Activated naive CD4-positive, alpha-beta T cell treated with anti-CD3 and anti-CD28 coated beads for 36 hours (primary cell): ENCODE measurements around the gene VPS35L. TPM values are rescaled to one million over a fixed set of nuclear protein-coding genes. Genes with fewer than 3 reads are reported as not detected.

Source experiments
- CTCF ChIA-PET: fragments of 350-600 bp; sonication (Branson Sonifier 250); formaldehyde crosslinking; loops from one replicate; lab custom pipeline; 2021; ENCODE audit warnings: antibody characterized with exemption; lab: Charles Lee
- DNase-seq: peaks from one replicate; pipeline ENCODE4 v3.0.0-alpha.2; 2020
- H3K27ac Mint-ChIP-seq: one replicate; pipeline ENCODE4 v1.8.0; 2021; ENCODE audit warnings: mild to moderate bottlenecking, mixed read lengths
- H3K27me3 Mint-ChIP-seq: one replicate; pipeline ENCODE4 v1.8.0; 2021; ENCODE audit warnings: low read depth, mixed read lengths
- H3K36me3 Mint-ChIP-seq: one replicate; pipeline ENCODE4 v1.8.0; 2021; ENCODE audit warnings: low read depth, mixed read lengths
- H3K4me1 Mint-ChIP-seq: one replicate; pipeline ENCODE4 v1.8.0; 2021; ENCODE audit warnings: low read depth, mixed read lengths
- H3K4me3 Mint-ChIP-seq: one replicate; pipeline ENCODE4 v1.8.0; 2021; ENCODE audit warnings: mild to moderate bottlenecking, moderate library complexity, mixed read lengths
- H3K9me3 Mint-ChIP-seq: one replicate; pipeline ENCODE4 v1.8.0; 2021; ENCODE audit warnings: mixed read lengths
- intact Hi-C: fragments of 100-400 bp; cut with micrococcal nuclease; formaldehyde crosslinking; loops from one replicate; pipeline ENCODE4 v1.15.1; 2023
- total RNA-seq, 2 experiments: library from RNA; stranded (reverse); gene quantifications; one replicate each; pipeline ENCODE4 v1.2.3, GENCODE V29; 2021

VPS35L gene, protein sequence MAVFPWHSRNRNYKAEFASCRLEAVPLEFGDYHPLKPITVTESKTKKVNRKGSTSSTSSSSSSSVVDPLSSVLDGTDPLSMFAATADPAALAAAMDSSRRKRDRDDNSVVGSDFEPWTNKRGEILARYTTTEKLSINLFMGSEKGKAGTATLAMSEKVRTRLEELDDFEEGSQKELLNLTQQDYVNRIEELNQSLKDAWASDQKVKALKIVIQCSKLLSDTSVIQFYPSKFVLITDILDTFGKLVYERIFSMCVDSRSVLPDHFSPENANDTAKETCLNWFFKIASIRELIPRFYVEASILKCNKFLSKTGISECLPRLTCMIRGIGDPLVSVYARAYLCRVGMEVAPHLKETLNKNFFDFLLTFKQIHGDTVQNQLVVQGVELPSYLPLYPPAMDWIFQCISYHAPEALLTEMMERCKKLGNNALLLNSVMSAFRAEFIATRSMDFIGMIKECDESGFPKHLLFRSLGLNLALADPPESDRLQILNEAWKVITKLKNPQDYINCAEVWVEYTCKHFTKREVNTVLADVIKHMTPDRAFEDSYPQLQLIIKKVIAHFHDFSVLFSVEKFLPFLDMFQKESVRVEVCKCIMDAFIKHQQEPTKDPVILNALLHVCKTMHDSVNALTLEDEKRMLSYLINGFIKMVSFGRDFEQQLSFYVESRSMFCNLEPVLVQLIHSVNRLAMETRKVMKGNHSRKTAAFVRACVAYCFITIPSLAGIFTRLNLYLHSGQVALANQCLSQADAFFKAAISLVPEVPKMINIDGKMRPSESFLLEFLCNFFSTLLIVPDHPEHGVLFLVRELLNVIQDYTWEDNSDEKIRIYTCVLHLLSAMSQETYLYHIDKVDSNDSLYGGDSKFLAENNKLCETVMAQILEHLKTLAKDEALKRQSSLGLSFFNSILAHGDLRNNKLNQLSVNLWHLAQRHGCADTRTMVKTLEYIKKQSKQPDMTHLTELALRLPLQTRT
- 10 to 100 TPM; 30.3 to 32.4 TPM for total RNA-seq

DNA sequence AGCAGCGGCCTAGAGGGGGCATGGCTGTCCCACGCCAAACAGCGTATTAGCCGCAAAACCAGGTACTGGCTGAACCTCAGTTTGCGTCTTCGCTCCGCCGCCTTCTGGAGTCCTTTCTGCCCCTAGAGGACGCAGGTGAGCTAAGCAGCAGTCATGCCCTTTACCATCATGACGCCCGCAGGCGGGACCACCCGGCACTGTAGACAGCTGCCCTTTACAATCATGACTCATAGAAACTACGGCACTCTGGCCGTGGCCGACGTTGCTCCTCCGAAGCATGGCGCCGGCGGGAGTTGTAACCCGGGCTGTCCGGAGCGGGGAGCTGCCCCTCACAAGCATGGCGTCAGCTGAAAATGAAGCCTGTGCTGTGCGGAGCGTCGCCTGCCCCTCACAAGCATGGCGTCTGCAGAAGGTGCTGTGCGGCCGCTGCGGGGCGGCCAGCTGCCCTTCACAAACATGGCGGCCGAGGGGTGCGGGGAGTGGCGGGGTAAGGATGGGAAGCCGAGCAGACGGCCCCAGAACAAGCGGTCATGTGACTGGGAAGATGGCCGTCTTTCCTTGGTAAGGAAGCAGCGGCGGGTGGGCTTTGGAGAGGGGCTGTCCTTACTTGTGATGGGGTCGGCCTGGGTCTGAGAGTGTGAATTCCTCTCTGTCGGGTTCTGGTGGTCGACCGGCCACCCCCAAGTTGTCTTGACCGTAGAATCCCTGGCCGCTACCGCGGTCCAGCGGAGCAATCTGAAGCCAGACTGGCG lies at the start of gene VPS35L:
TSS of gene VPS35L (plus strand) at position 518 of the 752 bp plus-strand sequence. CDS start at position 545, 27 bp downstream.
- H3K4me3 Mint-ChIP-seq: peak within 1 kb of the TSS; percentile 91
- DNase-seq: peak; percentile 93
- CTCF ChIA-PET: interaction anchor here (0.6 to 5.1 kb wide), 14 partner anchors 9 to 519 kb away, joined by 3 to 28 read pairs (median 3); no protein-coding TSS in a partner anchor
- intact Hi-C loops: loop anchor here (1.0 to 10.0 kb wide), 4 partner anchors 32 to 829 kb away; partner anchors contain the start of genes CCP110, COQ7, IQCK and KNOP1
- H3K4me1 Mint-ChIP-seq: peaks cover 17% of the 10 kb centered on the region
- H3K9me3 Mint-ChIP-seq: no peaks in the 10 kb centered on the region
- H3K27ac Mint-ChIP-seq: peak within 1 kb of the TSS; percentile 89
- H3K36me3 Mint-ChIP-seq: peaks cover 2% of the 10 kb centered on the region
- H3K27me3 Mint-ChIP-seq: no peaks in the 10 kb centered on the region

DNA sequence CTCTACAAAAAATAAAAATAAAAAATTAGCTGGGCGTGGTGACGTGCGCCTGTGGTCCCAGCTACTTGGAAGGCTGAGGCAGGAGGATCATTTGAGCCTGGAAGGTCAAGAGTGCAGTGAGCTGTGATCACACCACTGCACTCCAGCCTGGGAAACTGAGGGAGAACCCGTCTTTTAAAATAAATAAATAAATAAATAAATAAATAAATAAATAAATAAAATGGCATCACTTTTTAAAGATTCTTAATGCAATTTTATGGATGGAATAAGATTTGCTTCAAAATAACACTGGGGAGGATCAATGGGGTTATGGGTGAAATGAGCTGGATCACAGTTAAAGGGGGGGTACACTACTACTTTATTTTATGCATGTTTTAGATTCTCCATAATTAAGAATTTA lies 48.5 kb upstream of the VPS35L start:
- intact Hi-C loops: no loop called here

DNA sequence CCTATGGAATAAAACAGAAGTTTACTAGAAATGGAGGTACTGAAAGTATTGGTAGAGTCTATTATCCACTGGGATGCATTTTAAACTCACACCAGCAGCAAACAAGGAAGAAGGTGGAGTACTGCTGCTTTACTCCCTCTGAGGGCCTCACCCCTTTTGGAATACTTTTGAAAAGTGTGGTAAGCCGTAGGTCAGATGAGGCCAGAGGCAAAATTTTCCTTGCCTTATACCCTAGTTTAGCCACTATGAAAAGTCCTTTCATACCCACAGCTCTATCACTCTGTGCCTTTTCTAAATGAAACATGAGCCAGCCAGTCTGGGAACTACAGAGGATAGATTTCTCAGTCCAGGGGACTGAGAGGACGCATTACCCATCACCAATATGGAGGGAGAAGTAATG lies 47.6 kb upstream of the VPS35L start:
- CTCF ChIA-PET: no interaction called here
- Mint-ChIP-seq H3K4me1 (no peaks in the 10 kb centered on the region), H3K36me3 (peaks cover 17% of the 10 kb centered on the region), H3K9me3 (no peaks in the 10 kb centered on the region), H3K27me3 (no peaks in the 10 kb centered on the region), H3K4me3 (no peak overlapping the region), H3K27ac (no peak overlapping the region)
- intact Hi-C loops: no loop called here
- DNase-seq: no peak

More for the DNA sequence above, 48.5 kb upstream of the VPS35L start:
- H3K9me3 Mint-ChIP-seq: no peaks in the 10 kb centered on the region
- H3K4me3 Mint-ChIP-seq: no peak overlapping the region
- no peaks in the 10 kb centered on the region for H3K27me3 Mint-ChIP-seq
- peaks cover 16% of the 10 kb centered on the region for H3K36me3 Mint-ChIP-seq
- H3K27ac Mint-ChIP-seq: no peak overlapping the region
- CTCF ChIA-PET: no interaction called here
- H3K4me1 Mint-ChIP-seq: no peaks in the 10 kb centered on the region
- DNase-seq: no peak

DNA sequence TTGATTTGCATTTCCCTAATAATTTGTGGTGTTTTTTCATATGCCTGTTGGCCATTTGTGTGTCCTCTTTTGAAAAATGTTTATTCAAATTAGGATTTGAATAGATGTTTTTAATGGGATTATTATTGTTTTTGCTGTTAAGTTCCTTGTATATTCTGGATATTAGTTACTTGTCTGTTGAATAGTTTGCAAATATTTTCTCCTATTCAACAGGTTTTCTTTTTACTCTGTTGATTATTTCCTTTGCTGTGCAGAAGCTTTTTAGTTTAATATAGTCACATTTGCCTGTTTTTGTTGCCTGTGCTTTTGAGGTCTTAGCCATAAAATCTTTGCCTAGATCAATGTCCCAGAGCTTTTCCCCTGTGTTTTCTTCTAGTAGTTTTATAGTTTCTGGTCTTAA lies 43.2 kb upstream of the VPS35L start:
- peaks cover 20% of the 10 kb centered on the region for H3K36me3 Mint-ChIP-seq
- no peak overlapping the region for H3K27ac Mint-ChIP-seq
- CTCF ChIA-PET: no interaction called here
- no peak for DNase-seq
- no peaks in the 10 kb centered on the region for H3K9me3 Mint-ChIP-seq
- H3K4me3 Mint-ChIP-seq: no peak overlapping the region
- H3K4me1 Mint-ChIP-seq: peaks cover 11% of the 10 kb centered on the region
- H3K27me3 Mint-ChIP-seq: no peaks in the 10 kb centered on the region
- intact Hi-C loops: no loop called here

DNA sequence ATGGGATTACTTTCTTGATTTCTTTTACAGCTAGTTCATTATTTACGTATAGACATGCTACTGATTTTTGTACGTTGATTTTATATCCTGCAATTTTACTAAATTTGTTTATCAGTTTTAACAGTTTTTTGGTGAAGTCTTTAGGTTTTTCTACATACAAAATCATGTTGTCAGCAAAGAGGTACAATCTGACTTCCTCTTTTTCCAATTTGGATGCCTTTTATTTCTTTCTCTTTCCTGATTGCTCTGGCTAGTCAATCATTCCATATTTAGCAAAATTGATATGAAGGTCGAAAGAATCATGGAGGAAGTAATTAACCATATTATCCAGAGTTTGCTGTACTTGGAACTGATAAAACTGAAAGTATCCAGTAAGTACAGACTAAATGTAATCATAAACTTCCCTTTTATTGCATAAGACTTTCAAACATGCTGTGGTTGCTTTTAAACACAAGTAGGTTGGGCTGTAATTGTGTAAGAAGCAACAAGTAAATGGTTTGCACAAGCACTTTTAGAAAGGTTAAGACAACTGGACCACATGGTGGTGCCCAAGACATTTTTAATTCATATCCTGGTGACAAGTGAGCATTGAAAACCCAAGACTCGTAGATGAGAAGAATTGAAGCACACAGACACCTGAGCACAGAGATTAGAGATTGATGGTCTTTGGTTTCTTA lies 42.0 kb upstream of the VPS35L start:
- Mint-ChIP-seq H3K4me3 (no peak overlapping the region), H3K36me3 (peaks cover 20% of the 10 kb centered on the region), H3K9me3 (no peaks in the 10 kb centered on the region), H3K4me1 (peaks cover 18% of the 10 kb centered on the region), H3K27me3 (no peaks in the 10 kb centered on the region), H3K27ac (no peak overlapping the region)
- DNase-seq: no peak
- CTCF ChIA-PET: interaction anchor here (0.6 to 1.2 kb wide), 2 partner anchors 10 to 19 kb away, joined by 3 read pairs; no protein-coding TSS in a partner anchor
- intact Hi-C loops: no loop called here

DNA sequence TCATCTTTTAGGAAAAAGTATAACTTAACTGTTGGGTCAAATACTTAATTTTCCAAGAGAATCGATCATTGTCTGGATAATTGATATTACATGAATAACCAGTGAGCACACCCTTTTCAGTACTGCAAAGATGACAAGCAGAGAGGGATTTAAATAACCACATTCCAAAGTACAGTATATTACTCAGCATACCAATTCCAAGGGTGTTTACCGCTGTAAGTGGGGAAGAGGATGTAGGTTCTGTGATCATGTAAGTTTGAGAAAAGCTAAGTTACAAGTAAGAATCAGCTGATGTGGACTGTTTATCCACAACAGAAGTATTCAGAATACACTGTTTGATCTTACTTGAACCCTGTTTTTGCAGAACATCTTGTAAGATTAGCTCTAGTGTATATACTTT lies 39.7 kb upstream of the VPS35L start:
- intact Hi-C loops: no loop called here
- H3K27me3 Mint-ChIP-seq: no peaks in the 10 kb centered on the region
- H3K4me1 Mint-ChIP-seq: peaks cover 33% of the 10 kb centered on the region
- H3K4me3 Mint-ChIP-seq: no peak overlapping the region
- H3K9me3 Mint-ChIP-seq: no peaks in the 10 kb centered on the region
- DNase-seq: no peak
- CTCF ChIA-PET: interaction anchor here (2.1 kb wide), 1 partner anchor 13 kb away, joined by 14 read pairs; no protein-coding TSS in a partner anchor
- H3K36me3 Mint-ChIP-seq: peaks cover 21% of the 10 kb centered on the region
- H3K27ac Mint-ChIP-seq: no peak overlapping the region

DNA sequence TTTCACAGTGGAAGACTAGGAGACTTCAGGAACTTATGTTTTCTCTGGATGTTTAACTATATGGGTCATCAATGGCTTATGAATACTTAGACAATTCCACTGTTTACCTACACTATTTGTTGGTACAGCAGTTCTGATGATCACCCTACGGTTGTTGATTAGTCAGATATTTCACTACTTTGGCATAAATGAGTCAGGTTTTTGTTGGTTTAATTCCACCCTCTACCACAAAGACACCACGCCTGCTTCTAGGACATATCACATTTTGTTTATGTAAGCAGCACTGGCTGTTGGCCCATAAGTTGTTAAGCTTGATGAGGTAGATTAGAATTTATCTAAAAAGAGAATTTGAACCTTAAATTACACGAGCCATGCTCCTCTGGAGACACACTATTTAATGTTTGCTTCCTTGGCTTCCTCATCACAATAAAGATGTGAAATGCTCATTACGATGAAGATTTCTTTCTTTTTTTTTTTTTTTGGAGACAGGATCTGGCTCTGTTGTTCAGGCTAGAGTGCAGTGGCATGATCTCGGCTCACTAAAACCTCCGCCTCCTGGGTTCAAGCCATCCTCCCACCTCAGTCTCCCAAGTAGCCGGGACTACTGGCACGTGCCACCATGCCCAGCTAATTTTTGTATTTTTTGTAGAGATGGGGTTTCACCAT lies 37.9 kb upstream of the VPS35L start:
- CTCF ChIA-PET: interaction anchor here (2.1 kb wide), 1 partner anchor 14 kb away, joined by 14 read pairs; no protein-coding TSS in a partner anchor
- intact Hi-C loops: no loop called here
- peaks cover 44% of the 10 kb centered on the region for H3K4me1 Mint-ChIP-seq

DNA sequence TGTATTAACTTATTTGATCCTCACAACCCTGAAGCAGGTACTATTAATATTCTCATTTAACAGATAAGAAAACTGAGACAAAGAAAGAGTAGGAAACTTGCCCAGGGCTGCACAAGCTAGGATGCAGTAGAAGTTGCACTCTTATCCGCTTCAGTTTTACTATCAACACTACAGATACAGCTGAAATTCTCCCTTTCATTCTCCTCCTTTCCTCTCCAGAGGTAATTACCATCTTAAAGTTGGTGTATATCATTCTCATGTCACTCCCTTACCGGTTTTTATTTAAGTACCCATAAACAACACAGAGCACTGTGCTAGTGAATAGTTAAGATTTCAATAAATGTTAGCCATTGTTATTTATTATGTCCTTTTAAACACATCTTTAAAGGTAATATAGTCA lies 37.1 kb upstream of the VPS35L start:
- CTCF ChIA-PET: no interaction called here
- Mint-ChIP-seq H3K27me3 (no peaks in the 10 kb centered on the region), H3K9me3 (no peaks in the 10 kb centered on the region), H3K36me3 (peaks cover 9% of the 10 kb centered on the region), H3K4me1 (peaks cover 45% of the 10 kb centered on the region), H3K27ac (no peak overlapping the region), H3K4me3 (no peak overlapping the region)
- no peak for DNase-seq
- intact Hi-C loops: no loop called here

More for the DNA sequence above, 37.9 kb upstream of the VPS35L start:
- Mint-ChIP-seq H3K36me3 (peaks cover 14% of the 10 kb centered on the region), H3K9me3 (no peaks in the 10 kb centered on the region), H3K27ac (no peak overlapping the region), H3K4me3 (no peak overlapping the region), H3K27me3 (no peaks in the 10 kb centered on the region)
- DNase-seq: no peak

DNA sequence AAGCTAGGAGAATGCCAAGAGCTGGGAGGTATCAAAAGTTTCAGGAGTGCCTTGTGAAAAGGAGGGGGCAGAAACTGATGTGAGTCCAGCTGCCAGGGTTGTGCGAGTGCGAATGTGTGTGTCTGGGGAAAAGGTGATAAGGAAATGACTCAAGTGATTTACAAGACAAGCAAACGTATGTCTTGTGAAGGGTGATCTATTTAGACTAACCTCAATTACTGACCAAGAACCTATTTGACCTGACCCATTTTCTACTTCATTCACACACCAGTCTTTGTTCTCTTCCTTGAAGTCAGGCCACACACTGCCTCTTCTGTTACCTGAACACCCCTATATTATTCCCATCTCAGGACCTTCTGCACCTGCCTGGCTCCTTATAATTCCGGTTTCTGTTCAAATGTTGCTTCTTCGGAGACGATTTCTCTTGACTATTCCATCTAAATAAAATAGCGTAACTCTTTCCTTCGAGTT lies 34.6 kb upstream of the VPS35L start:
- intact Hi-C loops: loop anchor here (5.0 to 10.0 kb wide), 2 partner anchors 176 to 226 kb away; no protein-coding TSS in a partner anchor
- Mint-ChIP-seq H3K9me3 (no peaks in the 10 kb centered on the region), H3K27ac (no peak overlapping the region)

DNA sequence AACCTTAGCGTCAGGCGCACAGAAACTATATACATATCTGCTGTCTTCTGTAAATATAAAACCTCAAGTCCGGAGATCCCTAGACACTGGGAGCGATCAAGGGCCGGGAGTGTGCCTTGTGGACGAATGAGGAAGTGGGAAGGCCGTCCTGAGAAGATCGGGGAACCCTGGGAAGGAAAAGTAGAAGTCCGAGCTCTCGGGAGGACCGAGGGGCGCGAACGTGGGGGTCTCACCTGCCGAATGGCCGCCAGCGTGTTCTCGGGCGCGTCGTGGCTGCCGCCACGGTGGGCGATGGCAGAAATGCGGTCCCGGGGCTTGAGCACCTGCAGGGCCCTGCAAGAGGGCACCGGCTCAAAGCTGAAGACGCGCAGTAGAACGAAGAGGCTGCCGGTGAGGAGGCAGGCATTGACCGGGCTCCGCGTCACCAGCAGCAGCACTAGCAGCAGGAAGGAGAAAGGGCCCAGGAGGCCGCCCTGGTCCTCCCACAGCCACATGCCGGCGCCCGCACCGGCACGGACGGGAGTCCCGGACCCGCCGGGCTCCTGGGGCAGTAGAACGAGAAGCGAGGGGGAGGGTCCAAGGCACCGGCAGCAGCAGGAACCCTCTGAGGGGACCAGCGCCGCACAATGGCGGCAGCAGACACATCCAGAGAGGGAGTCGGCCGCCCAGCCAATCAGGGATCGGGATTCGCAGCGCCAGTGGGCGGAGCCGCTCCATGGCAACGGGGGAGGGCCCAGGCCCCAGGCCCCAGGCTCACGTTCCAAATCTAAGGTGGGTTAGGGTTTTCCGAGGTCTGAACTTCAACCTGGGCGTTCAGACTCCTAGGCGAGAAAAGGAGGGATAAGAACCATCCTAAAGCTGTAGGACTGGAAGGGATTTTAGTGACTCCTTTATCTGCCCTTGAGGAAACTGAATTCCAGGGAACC lies 33.8 kb upstream of the VPS35L start, which contains the start of gene GDE1:
TSS of gene GDE1 (minus strand) at position 628 of the 926 bp plus-strand sequence. CDS start at position 494, 134 bp downstream.
- CTCF ChIA-PET: no interaction called here
- no peaks in the 10 kb centered on the region for H3K27me3 Mint-ChIP-seq
- H3K36me3 Mint-ChIP-seq: peaks cover 9% of the 10 kb centered on the region
- DNase-seq: peak; percentile 96
- peaks cover 45% of the 10 kb centered on the region for H3K4me1 Mint-ChIP-seq
- no peaks in the 10 kb centered on the region for H3K9me3 Mint-ChIP-seq
- H3K4me3 Mint-ChIP-seq: peak within 1 kb of the TSS; percentile 84
- intact Hi-C loops: loop anchor here (1.0 to 10.0 kb wide), 6 partner anchors 176 to 1219 kb away; partner anchors contain the start of genes ARL6IP1, IQCK, KNOP1 and SMG1
- peak within 1 kb of the TSS; percentile 52 for H3K27ac Mint-ChIP-seq

More for the DNA sequence above, 34.6 kb upstream of the VPS35L start:
- peaks cover 9% of the 10 kb centered on the region for H3K36me3 Mint-ChIP-seq
- H3K4me3 Mint-ChIP-seq: peak overlapping the region; percentile 84
- CTCF ChIA-PET: no interaction called here
- DNase-seq: peak; percentile 41
- H3K4me1 Mint-ChIP-seq: peaks cover 45% of the 10 kb centered on the region
- no peaks in the 10 kb centered on the region for H3K27me3 Mint-ChIP-seq
